GM10248 (cell line): ENCODE results near the gene RAVER1.

Source experiments
- CTCF ChIA-PET: fragments of 300-600 bp; sonication (Branson Sonifier 250); formaldehyde crosslinking; extraction: SDS; loops from one replicate; lab custom pipeline; 2021; ENCODE audit warnings: antibody characterized with exemption; lab: Yijun Ruan, JAX
- POLR2A ChIA-PET: fragments of 350-650 bp; sonication (Branson Sonifier 250); formaldehyde crosslinking; extraction: SDS; loops from one replicate; lab custom pipeline; 2020; ENCODE audit warnings: antibody characterized with exemption; lab: Yijun Ruan, JAX
- DNase-seq: peaks from one replicate; pipeline ENCODE4 v3.0.0; 2012; ENCODE audit errors: extremely low spot score
- CTCF ChIP-seq: IDR thresholded peaks from 2 replicates; pipeline ENCODE4 v1.5.1; 2012; ENCODE audit warnings: mild to moderate bottlenecking, low read depth; ENCODE audit errors: extremely low read depth, missing control alignments, control extremely low read depth

Gene RAVER1

GRCh38 chr19:10309423-10309822 is 23.9 kb downstream of the RAVER1 start, which contains the start of gene ZGLP1:
TSS of gene ZGLP1 (minus strand) at chr19:10309815.
- CTCF ChIA-PET, result interaction anchor here (1.5 kb wide), 1 partner anchor 50 kb away, joined by 7 read pairs; no protein-coding TSS in a partner anchor

GRCh38 chr19:10306327-10306726 is 27.0 kb downstream of the RAVER1 start:
- ChIA-PET CTCF (interaction anchor here (0.9 to 1.9 kb wide), 5 partner anchors 10 to 52 kb away, joined by 3 to 5 read pairs (median 3); no protein-coding TSS in a partner anchor), POLR2A (no interaction called here)
- TF ChIP-seq CTCF, result no peak
- DNase-seq, result no peak

More at GRCh38 chr19:10309423-10309822, 23.9 kb downstream of the RAVER1 start, which contains the start of gene ZGLP1:
- TF ChIP-seq CTCF, result no peak
- POLR2A ChIA-PET, result no interaction called here
- no peak for DNase-seq

- POLR2A ChIA-PET, result no interaction called here
Observed at GRCh38 chr19:10305139-10305806, 28.1 kb downstream of the RAVER1 start.

GRCh38 chr19:10299545-10300458 is 33.5 kb downstream of the RAVER1 start:
- ChIA-PET POLR2A (interaction anchor here (1.0 kb wide), 1 partner anchor 29 kb away, joined by 8 read pairs; the partner anchor contains the start of gene ICAM1), CTCF (interaction anchor here (1.1 to 2.1 kb wide), 4 partner anchors 11 to 41 kb away, joined by 3 to 8 read pairs (median 5); partner anchors contain the start of gene ICAM5)

More at GRCh38 chr19:10305139-10305806, 28.1 kb downstream of the RAVER1 start:
- no peak for TF ChIP-seq CTCF
- CTCF ChIA-PET, result interaction anchor here (1.2 to 1.8 kb wide), 3 partner anchors 14 to 53 kb away, joined by 3 read pairs; no protein-coding TSS in a partner anchor
- no peak for DNase-seq

GRCh38 chr19:10295847-10296591 is 37.3 kb downstream of the RAVER1 start:
- POLR2A ChIA-PET, result interaction anchor here (0.5 kb wide), 1 partner anchor 599 kb away, joined by 9 read pairs; no protein-coding TSS in a partner anchor

More at GRCh38 chr19:10299545-10300458, 33.5 kb downstream of the RAVER1 start:
- no peak for DNase-seq
- TF ChIP-seq CTCF, result no peak

More at GRCh38 chr19:10295847-10296591, 37.3 kb downstream of the RAVER1 start:
- CTCF ChIA-PET, result interaction anchor here (0.8 to 1.8 kb wide), 6 partner anchors 11 to 125 kb away, joined by 3 to 5 read pairs (median 4); no protein-coding TSS in a partner anchor
- no peak for DNase-seq
- no peak for TF ChIP-seq CTCF
